BLaER1 treated with 17β-estradiol and CSF1 and Interleukin-3, amounts not matched to agents 10 nM and 100 nM (cell line): Measurements from ENCODE around the gene ZNF48.
A peak's percentile ranks its signal among the peaks of the same experiment; 100 is the strongest.

ENCODE experiments used
- H3K27ac ChIP-seq, 11 experiments: shearing (Covaris generic); formaldehyde crosslinking; 2 replicates each; pipeline ENCODE4 v1.8.1; 2022
- H3K27me3 ChIP-seq, 11 experiments: shearing (Covaris generic); formaldehyde crosslinking; 2 replicates each; pipeline ENCODE4 v1.8.1; 2022
- H3K36me3 ChIP-seq, 11 experiments: shearing (Covaris generic); formaldehyde crosslinking; 2 replicates each; pipeline ENCODE4 v1.8.1; 2022
- H3K4me1 ChIP-seq, 10 experiments: shearing (Covaris generic); formaldehyde crosslinking; 2 replicates each; pipeline ENCODE4 v1.8.1; 2022
- H3K4me2 ChIP-seq, 11 experiments: shearing (Covaris generic); formaldehyde crosslinking; 2 replicates each; pipeline ENCODE4 v1.8.1; 2022
- H3K4me3 ChIP-seq, 10 experiments: shearing (Covaris generic); formaldehyde crosslinking; 2 replicates each; pipeline ENCODE4 v1.8.1; 2022
- H3K9ac ChIP-seq, 11 experiments: shearing (Covaris generic); formaldehyde crosslinking; 2 replicates each; pipeline ENCODE4 v1.8.1; 2022
- H3K9me3 ChIP-seq, 11 experiments: shearing (Covaris generic); formaldehyde crosslinking; replicated peaks in 1 of 11; 2 replicates each; pipeline ENCODE4 v1.8.1; 2022
- H4K20me1 ChIP-seq, 11 experiments: shearing (Covaris generic); formaldehyde crosslinking; 2 replicates each; pipeline ENCODE4 v1.8.1; 2022
- Cebpa-rat ChIP-seq, 11 experiments: shearing (Covaris generic); IDR thresholded peaks; 2 replicates each; pipeline ENCODE4 v1.8.1; 2022

The ZNF48 gene

DNA sequence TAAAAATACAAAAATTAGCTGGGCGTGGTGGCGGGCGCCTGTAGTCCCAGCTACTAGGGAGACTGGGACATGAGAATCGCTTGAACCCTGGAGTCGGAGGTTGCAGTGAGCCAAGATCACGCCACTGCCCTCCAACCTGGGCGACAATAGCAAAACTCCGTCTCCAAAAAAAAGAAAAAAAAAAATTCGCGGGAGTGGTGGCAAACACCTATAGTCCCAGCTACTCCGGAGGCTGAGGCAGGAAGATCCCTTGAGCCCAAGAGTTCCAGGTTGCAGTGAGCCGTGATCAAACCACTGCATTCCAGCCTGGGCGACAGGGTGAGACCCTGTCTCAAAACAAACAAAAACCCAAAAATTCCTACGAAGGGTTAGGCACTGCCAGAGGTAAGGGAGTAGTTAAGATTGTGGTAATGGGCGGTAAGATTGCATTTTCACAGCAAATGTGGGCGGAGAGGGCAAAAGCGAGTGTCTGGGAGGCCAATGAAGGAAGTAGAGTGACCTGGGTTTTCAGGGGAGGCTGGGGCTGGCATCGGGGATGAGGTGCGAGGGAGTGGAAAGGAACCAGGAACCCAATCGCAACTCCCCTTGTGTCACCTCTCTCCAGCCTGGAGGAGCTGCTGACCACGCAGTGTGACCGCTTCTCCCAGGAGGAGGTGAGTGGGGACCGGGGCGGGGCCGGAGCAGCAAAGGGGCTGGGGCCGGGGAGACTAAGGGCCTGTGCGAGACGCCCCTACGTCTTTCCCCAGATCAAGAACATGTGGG, 18.0 kb upstream of the ZNF48 start:
- no peaks in the 10 kb centered on the region for H3K9me3 ChIP-seq
- H4K20me1 ChIP-seq, result no peaks in the 10 kb centered on the region; a peak in 2 of 22 replicates
- no peak for TF ChIP-seq Cebpa-rat (IDR thresholded peaks at IDR 0.05)
- H3K36me3 ChIP-seq, result no peaks in the 10 kb centered on the region
- peak overlapping the region; percentile 97 to 100 (median 98) for H3K27ac ChIP-seq
- peaks cover 43 to 83% (median 63%) of the 10 kb centered on the region in 10 experiments for H3K4me1 ChIP-seq
- peak overlapping the region; percentile 64 to 81 (median 70) for H3K4me3 ChIP-seq
- peak overlapping the region; percentile 79 to 100 (median 97) for H3K4me2 ChIP-seq
- no peaks in the 10 kb centered on the region for H3K27me3 ChIP-seq
- peak overlapping the region; percentile 90 to 98 (median 94) for H3K9ac ChIP-seq

DNA sequence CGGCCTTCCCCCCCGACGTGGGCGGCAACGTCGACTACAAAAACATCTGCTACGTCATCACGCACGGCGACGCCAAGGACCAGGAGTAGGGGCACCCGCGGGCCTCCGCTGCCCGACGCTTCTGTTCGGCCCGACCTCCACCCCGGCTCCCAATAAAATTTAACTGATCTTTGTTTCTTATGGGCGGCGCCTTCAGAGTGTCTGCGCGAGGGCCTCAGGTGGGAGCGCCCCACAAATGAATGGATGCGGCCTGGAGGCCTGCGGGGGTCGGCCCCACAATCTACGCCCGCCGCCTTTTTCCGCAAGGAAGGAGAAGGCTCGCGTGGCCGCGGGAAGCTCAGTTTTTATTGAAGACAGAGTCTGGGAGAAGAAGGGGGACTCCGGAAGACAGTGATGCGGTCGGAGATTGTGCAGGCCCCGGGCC, 17.4 kb upstream of the ZNF48 start:
- peaks cover 49 to 83% (median 64%) of the 10 kb centered on the region in 10 experiments for H3K4me1 ChIP-seq
- TF ChIP-seq Cebpa-rat (IDR thresholded peaks at IDR 0.05), result no peak
- H3K9ac ChIP-seq, result peak overlapping the region; percentile 90 to 98 (median 94)

DNA sequence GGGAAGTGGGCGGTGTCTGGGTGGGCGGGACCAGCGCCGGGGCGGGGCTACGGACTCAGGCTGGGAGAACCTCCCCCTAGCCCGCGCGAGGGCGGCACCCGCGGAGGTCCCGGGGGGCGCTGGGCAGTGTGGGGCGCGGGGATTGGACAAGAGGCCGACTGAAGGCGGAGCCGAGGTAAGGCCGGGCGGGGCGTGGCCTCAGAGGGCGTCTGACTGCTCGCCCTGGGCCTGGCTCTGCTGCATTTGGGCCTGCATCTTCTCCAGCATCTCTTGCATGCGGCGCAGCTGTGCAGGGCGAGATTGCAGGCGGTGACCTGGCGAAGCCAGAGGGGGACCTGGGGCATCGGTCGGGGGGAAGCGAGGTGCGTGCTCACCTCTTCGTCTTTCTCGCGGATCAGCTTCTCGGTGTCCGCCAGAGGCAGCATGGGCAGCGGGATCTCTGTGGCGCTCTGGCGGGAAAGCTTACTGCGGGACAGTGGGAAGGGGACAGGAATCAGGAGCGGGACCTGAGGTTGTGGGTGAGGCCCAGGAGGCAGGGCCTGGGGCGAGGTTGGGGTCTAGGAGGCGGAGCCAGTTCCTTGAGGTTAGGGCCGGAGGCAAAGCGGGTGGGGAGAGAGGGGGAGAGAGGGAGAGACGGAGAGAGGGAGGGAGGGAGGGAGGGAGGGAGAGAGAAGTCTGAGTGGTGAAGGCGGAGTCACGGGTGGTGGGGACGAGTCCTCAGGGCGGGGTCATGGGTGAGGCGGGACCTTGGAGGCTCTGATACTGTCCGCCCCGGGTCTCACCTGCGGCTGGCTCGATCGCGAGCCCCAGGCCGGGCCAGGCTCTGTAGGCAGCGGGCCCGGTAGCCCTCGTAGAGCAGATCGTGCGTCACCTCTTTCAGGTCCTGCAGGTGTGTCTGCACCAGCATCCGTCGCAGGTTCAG, 16.7 kb upstream of the ZNF48 start:
- H3K36me3 ChIP-seq, result no peaks in the 10 kb centered on the region
- peak overlapping the region; percentile 90 to 98 (median 94) for H3K9ac ChIP-seq
- no peak for TF ChIP-seq Cebpa-rat (IDR thresholded peaks at IDR 0.05)
- H3K9me3 ChIP-seq, result no peaks in the 10 kb centered on the region
- H3K4me3 ChIP-seq, result peak overlapping the region; percentile 67 to 81 (median 72)
- H3K4me2 ChIP-seq, result peak overlapping the region; percentile 95 to 100 (median 100)
- peaks cover 54 to 88% (median 71%) of the 10 kb centered on the region in 10 experiments for H3K4me1 ChIP-seq
- H4K20me1 ChIP-seq, result no peaks in the 10 kb centered on the region; a peak in 2 of 22 replicates
- peak overlapping the region; percentile 97 to 100 (median 98) for H3K27ac ChIP-seq
- H3K27me3 ChIP-seq, result no peaks in the 10 kb centered on the region

More for the DNA sequence above, 17.4 kb upstream of the ZNF48 start:
- H3K36me3 ChIP-seq, result no peaks in the 10 kb centered on the region
- peak overlapping the region; percentile 79 to 100 (median 97) for H3K4me2 ChIP-seq
- H4K20me1 ChIP-seq, result no peaks in the 10 kb centered on the region; a peak in 2 of 22 replicates
- H3K27me3 ChIP-seq, result no peaks in the 10 kb centered on the region
- peak overlapping the region; percentile 97 to 100 (median 98) for H3K27ac ChIP-seq
- H3K4me3 ChIP-seq, result peak overlapping the region; percentile 64 to 81 (median 70)
- H3K9me3 ChIP-seq, result no peaks in the 10 kb centered on the region

DNA sequence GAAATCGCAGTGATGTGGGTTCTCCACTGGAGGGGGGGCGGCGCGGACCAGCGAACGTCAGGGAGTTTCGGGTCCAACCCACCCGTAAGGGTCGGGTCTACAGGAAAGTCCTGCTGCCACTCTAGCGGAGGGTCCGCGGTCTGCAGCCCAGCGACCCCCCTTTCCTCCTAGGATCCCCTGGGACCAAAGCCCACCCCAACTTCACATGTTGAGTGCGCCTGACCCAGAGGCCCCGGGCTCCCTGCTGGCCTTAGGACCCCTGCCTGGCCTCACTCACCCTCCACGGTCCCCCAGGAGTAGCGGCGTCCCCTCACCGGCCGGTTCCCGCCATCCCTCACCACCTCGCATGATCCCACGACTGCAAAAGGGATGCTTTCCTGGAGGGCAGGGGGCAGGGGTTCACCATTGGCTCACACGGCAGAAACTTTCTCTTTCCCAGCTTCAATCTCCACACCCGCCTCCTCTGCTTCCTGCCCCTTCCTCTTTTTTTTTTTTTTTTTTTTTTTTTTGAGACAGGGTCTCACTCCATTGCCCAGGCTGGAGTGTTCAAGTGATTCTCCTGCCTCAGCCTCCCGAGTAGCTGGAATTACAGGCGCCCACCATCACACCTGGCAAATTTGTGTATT, 15.9 kb upstream of the ZNF48 start:
- H4K20me1 ChIP-seq, result no peaks in the 10 kb centered on the region; a peak in 2 of 22 replicates
- no peaks in the 10 kb centered on the region for H3K27me3 ChIP-seq
- no peak for TF ChIP-seq Cebpa-rat (IDR thresholded peaks at IDR 0.05)
- H3K27ac ChIP-seq, result peak overlapping the region in 10 of 11 experiments; percentile 40 to 100 (median 98); a peak in 20 of 22 replicates
- no peaks in the 10 kb centered on the region for H3K9me3 ChIP-seq
- peak overlapping the region; percentile 67 to 81 (median 72) for H3K4me3 ChIP-seq
- H3K9ac ChIP-seq, result peak overlapping the region; percentile 81 to 98 (median 93); a peak in 21 of 22 replicates
- H3K4me2 ChIP-seq, result peak overlapping the region; percentile 93 to 100 (median 100)
- peaks cover 54 to 88% (median 73%) of the 10 kb centered on the region in 10 experiments for H3K4me1 ChIP-seq
- H3K36me3 ChIP-seq, result no peaks in the 10 kb centered on the region

DNA sequence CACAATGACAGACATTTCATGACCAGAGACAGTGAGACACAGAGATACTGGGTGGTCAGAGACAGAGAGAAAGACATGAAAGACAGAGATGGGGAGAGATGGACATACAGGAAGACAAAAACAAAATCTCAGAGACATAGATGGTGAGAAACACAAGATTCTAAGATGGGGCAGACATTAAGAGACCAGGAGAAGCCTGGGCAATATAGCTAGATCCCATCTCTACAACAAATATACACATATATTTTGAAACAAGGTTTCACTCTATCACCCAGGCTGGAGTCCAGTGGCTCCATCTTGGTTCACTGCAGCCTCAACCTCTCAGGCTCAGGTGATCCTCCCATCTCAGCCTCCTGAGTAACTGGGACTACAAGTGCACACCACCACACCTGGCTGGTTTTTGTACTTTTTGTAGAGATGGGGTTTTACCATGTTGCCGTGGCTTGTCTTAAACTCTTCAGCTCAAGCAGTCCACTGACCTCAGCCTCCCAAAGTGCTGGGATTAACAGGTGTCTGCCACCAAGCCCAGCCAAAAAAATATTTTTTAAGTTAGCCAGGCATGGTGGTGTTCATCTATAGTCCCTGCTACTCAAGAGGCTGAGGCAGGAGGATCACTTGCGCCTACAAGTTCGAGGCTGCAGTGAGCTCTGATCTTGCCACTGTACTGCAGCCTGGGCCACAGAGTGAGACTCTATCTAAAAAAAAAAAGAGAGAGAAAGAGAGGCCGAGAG, 15.0 kb upstream of the ZNF48 start:
- Histone ChIP-seq H4K20me1 (no peaks in the 10 kb centered on the region; a peak in 2 of 22 replicates), H3K27ac (peak overlapping the region in 5 of 11 experiments; percentile 83 to 100 (median 100); a peak in 6 of 22 replicates), H3K9ac (peak overlapping the region in 2 of 11 experiments; percentile 24 to 58; a peak in 1 of 22 replicates), H3K4me2 (peak overlapping the region; percentile 74 to 100 (median 99); a peak in 21 of 22 replicates), H3K4me3 (no peak overlapping the region; a peak in 2 of 20 replicates), H3K9me3 (no peaks in the 10 kb centered on the region), H3K36me3 (no peaks in the 10 kb centered on the region), H3K27me3 (no peaks in the 10 kb centered on the region), H3K4me1 (peaks cover 54 to 79% (median 68%) of the 10 kb centered on the region in 10 experiments)
- TF ChIP-seq Cebpa-rat (IDR thresholded peaks at IDR 0.05), result no peak

DNA sequence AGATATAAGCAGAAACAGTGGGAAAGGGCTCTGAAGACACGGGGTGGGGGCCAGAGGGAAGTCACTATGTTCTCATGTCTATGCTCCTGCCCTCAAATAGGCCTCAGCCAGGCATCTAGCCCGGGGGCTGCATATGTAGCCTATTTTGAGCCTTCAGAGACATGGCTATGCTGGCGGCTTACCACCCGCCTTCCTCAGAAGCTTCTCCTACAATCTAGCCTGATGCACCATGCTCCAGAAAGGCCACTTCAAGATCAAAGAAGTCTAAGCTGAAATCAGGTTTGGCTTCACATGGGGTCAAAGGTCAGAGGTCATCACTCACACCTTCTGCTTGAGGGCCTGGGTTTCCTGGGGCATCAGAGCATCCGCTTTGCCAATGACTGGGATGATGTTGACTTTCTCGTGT, 14.4 kb upstream of the ZNF48 start:
- peak overlapping the region; percentile 65 to 100 (median 93) for H3K4me2 ChIP-seq
- H3K27ac ChIP-seq, result peak overlapping the region in 9 of 11 experiments; percentile 43 to 100 (median 73); a peak in 15 of 22 replicates
- peaks cover 54 to 75% (median 68%) of the 10 kb centered on the region in 10 experiments for H3K4me1 ChIP-seq
- H3K9me3 ChIP-seq, result no peaks in the 10 kb centered on the region
- no peaks in the 10 kb centered on the region; a peak in 2 of 22 replicates for H4K20me1 ChIP-seq
- H3K36me3 ChIP-seq, result no peaks in the 10 kb centered on the region
- no peaks in the 10 kb centered on the region for H3K27me3 ChIP-seq
- H3K4me3 ChIP-seq, result peak overlapping the region in 1 of 10 experiments; percentile 60; a peak in 2 of 20 replicates
- peak overlapping the region in 5 of 11 experiments; percentile 24 to 74 (median 58); a peak in 2 of 22 replicates for H3K9ac ChIP-seq
- TF ChIP-seq Cebpa-rat (IDR thresholded peaks at IDR 0.05), result no peak

DNA sequence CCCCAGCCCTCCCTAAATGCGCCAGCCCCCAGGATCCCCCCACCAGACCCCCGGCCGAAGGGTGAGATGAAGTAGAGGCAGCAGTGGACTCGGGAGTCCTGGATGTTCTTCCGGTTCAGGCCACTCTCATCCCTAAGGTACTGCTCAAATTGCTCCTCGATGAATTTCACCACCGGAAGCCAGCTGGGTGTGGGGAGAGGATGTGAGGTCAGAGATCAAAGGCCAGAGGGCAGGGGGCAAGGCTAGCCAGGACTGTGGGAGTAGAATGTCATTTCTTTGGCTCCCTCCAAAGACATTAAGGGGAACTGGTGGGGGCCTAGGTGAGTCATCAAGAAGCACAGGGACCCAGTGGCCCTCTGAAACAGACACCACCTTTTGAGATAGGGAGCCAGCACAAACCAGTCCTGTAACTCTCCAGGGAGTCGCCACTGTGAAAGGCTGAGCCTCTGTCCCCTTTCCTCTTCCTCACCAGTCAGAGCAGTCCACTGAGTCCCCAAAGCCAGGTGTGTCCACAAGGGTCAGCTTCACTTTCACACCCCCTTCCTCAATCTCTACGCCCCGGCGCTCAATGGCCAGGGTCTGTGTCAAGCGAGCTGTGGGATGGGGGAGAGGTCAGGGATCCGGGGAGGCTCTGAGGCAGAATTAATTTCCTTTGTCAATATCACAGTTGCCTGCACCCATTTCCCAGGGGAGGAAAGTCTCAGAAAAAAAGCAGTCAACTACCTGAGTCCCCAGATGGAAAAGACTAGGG, 13.8 kb upstream of the ZNF48 start:
- no peaks in the 10 kb centered on the region for H3K9me3 ChIP-seq
- H3K27me3 ChIP-seq, result no peaks in the 10 kb centered on the region
- H3K4me3 ChIP-seq, result peak overlapping the region in 7 of 10 experiments; percentile 26 to 60 (median 34); a peak in 11 of 20 replicates
- H3K36me3 ChIP-seq, result no peaks in the 10 kb centered on the region
- TF ChIP-seq Cebpa-rat (IDR thresholded peaks at IDR 0.05), result no peak
- peak overlapping the region in 9 of 11 experiments; percentile 2 to 74 (median 42); a peak in 13 of 22 replicates for H3K9ac ChIP-seq
- peak overlapping the region; percentile 65 to 100 (median 93) for H3K4me2 ChIP-seq
- H3K4me1 ChIP-seq, result peaks cover 52 to 68% (median 63%) of the 10 kb centered on the region in 10 experiments
- peak overlapping the region in 10 of 11 experiments; percentile 11 to 100 (median 72); a peak in 19 of 22 replicates for H3K27ac ChIP-seq
- H4K20me1 ChIP-seq, result no peaks in the 10 kb centered on the region; a peak in 2 of 22 replicates
